ENCODE results near the gene ST3GAL4. TPM values are rescaled to one million over a fixed set of nuclear protein-coding genes. Genes with fewer than 3 reads are reported as not detected.

Gene ST3GAL4
- total RNA-seq, 2 donors from 2014 or later: 123 to 304 TPM

GRCh38 chr11:126404367-126404766 lies 48.9 kb downstream of the ST3GAL4 start:
- H3K9ac ChIP-seq (ENCODE audit: low read depth in 2 of 2, low read length in 2 of 2): no peak overlapping the region
- no peaks in the 10 kb centered on the region for H3K27me3 ChIP-seq
- no peak for TF ChIP-seq CTCF (IDR thresholded peaks at IDR 0.05)
- no peak overlapping the region for H3K4me3 ChIP-seq
- no peaks in the 10 kb centered on the region for H3K9me3 ChIP-seq
- intact Hi-C loops (cut with DNase I): no loop called here
- H3K27ac ChIP-seq: peak overlapping the region; percentile 80
- peaks cover 6% of the 10 kb centered on the region for H3K36me3 ChIP-seq
- peaks cover 6% of the 10 kb centered on the region for H3K4me1 ChIP-seq
- no peak for DNase-seq

- H3K36me3 ChIP-seq: peaks cover 6% of the 10 kb centered on the region
Measured at GRCh38 chr11:126405374-126405773, 49.9 kb downstream of the ST3GAL4 start.

GRCh38 chr11:126405906-126406305 lies 50.4 kb downstream of the ST3GAL4 start:
- H3K9ac ChIP-seq (ENCODE audit: low read depth in 2 of 2, low read length in 2 of 2): peak overlapping the region in 1 of 2 donors; percentile 60
- no peaks in the 10 kb centered on the region for H3K9me3 ChIP-seq
- H3K27me3 ChIP-seq: no peaks in the 10 kb centered on the region
- peaks cover 12% of the 10 kb centered on the region for H3K4me1 ChIP-seq
- H3K4me3 ChIP-seq: peak overlapping the region; percentile 37
- H3K27ac ChIP-seq: peak overlapping the region; percentile 39
- TF ChIP-seq CTCF (IDR thresholded peaks at IDR 0.05): no peak
- H3K36me3 ChIP-seq: peaks cover 6% of the 10 kb centered on the region
- intact Hi-C loops (cut with DNase I): no loop called here
- DNase-seq: peak; percentile 83

More at GRCh38 chr11:126405374-126405773, 49.9 kb downstream of the ST3GAL4 start:
- Histone ChIP-seq H3K9ac (ENCODE audit: low read depth in 2 of 2, low read length in 2 of 2) (peak overlapping the region in 1 of 2 donors; percentile 60), H3K4me1 (peaks cover 11% of the 10 kb centered on the region), H3K27ac (peak overlapping the region; percentile 39), H3K27me3 (no peaks in the 10 kb centered on the region), H3K4me3 (no peak overlapping the region), H3K9me3 (no peaks in the 10 kb centered on the region)
- no peak for TF ChIP-seq CTCF (IDR thresholded peaks at IDR 0.05)
- intact Hi-C loops (cut with DNase I): no loop called here
- DNase-seq: peak; percentile 90

GRCh38 chr11:126406368-126406767 lies 50.9 kb downstream of the ST3GAL4 start:
- Histone ChIP-seq H3K9ac (ENCODE audit: low read depth in 2 of 2, low read length in 2 of 2) (peak overlapping the region in 1 of 2 donors; percentile 49), H3K9me3 (no peaks in the 10 kb centered on the region), H3K27me3 (no peaks in the 10 kb centered on the region), H3K4me3 (peak overlapping the region; percentile 37), H3K27ac (peak overlapping the region; percentile 39), H3K36me3 (peaks cover 6% of the 10 kb centered on the region), H3K4me1 (peaks cover 12% of the 10 kb centered on the region)
- DNase-seq: no peak
- intact Hi-C loops (cut with DNase I): no loop called here
- no peak for TF ChIP-seq CTCF (IDR thresholded peaks at IDR 0.05)

- Histone ChIP-seq H3K36me3 (peaks cover 6% of the 10 kb centered on the region), H3K9ac (ENCODE audit: low read depth in 2 of 2, low read length in 2 of 2) (no peak overlapping the region), H3K27me3 (no peaks in the 10 kb centered on the region), H3K27ac (no peak overlapping the region), H3K4me3 (peak overlapping the region; percentile 37), H3K4me1 (peaks cover 12% of the 10 kb centered on the region), H3K9me3 (no peaks in the 10 kb centered on the region)
- DNase-seq: no peak
- intact Hi-C loops (cut with DNase I): no loop called here
- no peak for TF ChIP-seq CTCF (IDR thresholded peaks at IDR 0.05)
Measured at GRCh38 chr11:126407101-126407521, 51.6 kb downstream of the ST3GAL4 start.

Measured in colonic mucosa (tissue), 4 donors.